Measurements from ENCODE around the gene NOL12.

NOL12 gene

GRCh38 chr22:37708580-37709444 is 22.7 kb downstream of the NOL12 start:
- no peak overlapping the region for H3K27ac ChIP-seq (ENCODE audit: low read length)
- H3K4me1 ChIP-seq (ENCODE audit: low read length), result no peaks in the 10 kb centered on the region
- H2AFZ ChIP-seq (ENCODE audit: low read length), result no peak overlapping the region
- no peaks in the 10 kb centered on the region for H3K27me3 ChIP-seq (replicated peaks; ENCODE audit: insufficient read depth, low read length)
- DNase-seq, result no peak
- H3F3A ChIP-seq (ENCODE audit: insufficient read depth, low read length), result no peaks in the 10 kb centered on the region
- no peaks in the 10 kb centered on the region for H3K9me3 ChIP-seq (replicated peaks; ENCODE audit: insufficient read depth, low read length)
- TF ChIP-seq CTCF (IDR thresholded peaks at IDR 0.05; ENCODE audit: low read length) (no peak), EZH2 (optimal IDR thresholded peaks at IDR 0.05; ENCODE audit: low read depth, low read length) (no peak), EZH2phosphoT487 (IDR thresholded peaks at IDR 0.05; ENCODE audit: low read length) (no peak)
- no peaks in the 10 kb centered on the region for H3K79me2 ChIP-seq (ENCODE audit: low read length)
- H4K20me1 ChIP-seq (ENCODE audit: insufficient read depth, low read length), result no peaks in the 10 kb centered on the region
- no peak overlapping the region for H3K9ac ChIP-seq (ENCODE audit: low read length)
- H3K9me2 ChIP-seq (replicated peaks; ENCODE audit: insufficient read depth, low read length), result no peaks in the 10 kb centered on the region
- no peak overlapping the region for H3K4me2 ChIP-seq (ENCODE audit: low read depth, low read length)
- H3K36me3 ChIP-seq (replicated peaks; ENCODE audit: insufficient read depth, low read length), result no peaks in the 10 kb centered on the region
- H3K4me3 ChIP-seq (ENCODE audit: low read length), result no peak overlapping the region

GRCh38 chr22:37709445-37709765 is 23.3 kb downstream of the NOL12 start:
- Histone ChIP-seq H3K9ac (ENCODE audit: low read length) (no peak overlapping the region), H3K27me3 (replicated peaks; ENCODE audit: insufficient read depth, low read length) (no peaks in the 10 kb centered on the region), H4K20me1 (ENCODE audit: insufficient read depth, low read length) (no peaks in the 10 kb centered on the region), H3K36me3 (replicated peaks; ENCODE audit: insufficient read depth, low read length) (no peaks in the 10 kb centered on the region), H3K4me2 (ENCODE audit: low read depth, low read length) (no peak overlapping the region), H3K79me2 (ENCODE audit: low read length) (no peaks in the 10 kb centered on the region), H3K9me3 (replicated peaks; ENCODE audit: insufficient read depth, low read length) (no peaks in the 10 kb centered on the region), H3K9me2 (replicated peaks; ENCODE audit: insufficient read depth, low read length) (no peaks in the 10 kb centered on the region), H2AFZ (ENCODE audit: low read length) (no peak overlapping the region), H3F3A (ENCODE audit: insufficient read depth, low read length) (no peaks in the 10 kb centered on the region), H3K27ac (ENCODE audit: low read length) (no peak overlapping the region), H3K4me3 (ENCODE audit: low read length) (no peak overlapping the region), H3K4me1 (ENCODE audit: low read length) (no peaks in the 10 kb centered on the region)
- DNase-seq, result no peak
- no peak for TF ChIP-seq EZH2 (optimal IDR thresholded peaks at IDR 0.05; ENCODE audit: low read depth, low read length)
- no peak for TF ChIP-seq CTCF (IDR thresholded peaks at IDR 0.05; ENCODE audit: low read length)
- no peak for TF ChIP-seq EZH2phosphoT487 (IDR thresholded peaks at IDR 0.05; ENCODE audit: low read length)

- H3K79me2 ChIP-seq (ENCODE audit: low read length), result no peaks in the 10 kb centered on the region
- no peaks in the 10 kb centered on the region for H3K36me3 ChIP-seq (replicated peaks; ENCODE audit: insufficient read depth, low read length)
- TF ChIP-seq CTCF (IDR thresholded peaks at IDR 0.05; ENCODE audit: low read length), result no peak
- no peak for TF ChIP-seq EZH2phosphoT487 (IDR thresholded peaks at IDR 0.05; ENCODE audit: low read length)
- TF ChIP-seq EZH2 (optimal IDR thresholded peaks at IDR 0.05; ENCODE audit: low read depth, low read length), result no peak
- H3K9me2 ChIP-seq (replicated peaks; ENCODE audit: insufficient read depth, low read length), result no peaks in the 10 kb centered on the region
- H3K27ac ChIP-seq (ENCODE audit: low read length), result no peak overlapping the region
- no peaks in the 10 kb centered on the region for H3K27me3 ChIP-seq (replicated peaks; ENCODE audit: insufficient read depth, low read length)
- no peak overlapping the region for H3K4me2 ChIP-seq (ENCODE audit: low read depth, low read length)
- H3K9me3 ChIP-seq (replicated peaks; ENCODE audit: insufficient read depth, low read length), result no peaks in the 10 kb centered on the region
- H3K9ac ChIP-seq (ENCODE audit: low read length), result no peak overlapping the region
- no peaks in the 10 kb centered on the region for H4K20me1 ChIP-seq (ENCODE audit: insufficient read depth, low read length)
- H2AFZ ChIP-seq (ENCODE audit: low read length), result no peak overlapping the region
- no peak overlapping the region for H3K4me3 ChIP-seq (ENCODE audit: low read length)
- no peaks in the 10 kb centered on the region for H3K4me1 ChIP-seq (ENCODE audit: low read length)
- H3F3A ChIP-seq (ENCODE audit: insufficient read depth, low read length), result no peaks in the 10 kb centered on the region
- no peak for DNase-seq
Observed at GRCh38 chr22:37710675-37711074, 24.5 kb downstream of the NOL12 start.

Data from MM.1S (cell line).